GM12801 (cell line): ENCODE data around the gene PCED1B.

Experiments used
- CTCF ChIP-seq: IDR thresholded peaks from one replicate; pipeline ENCODE4 v1.5.1; 2011; ENCODE audit warnings: control low read depth; ENCODE audit not compliant: insufficient read length; ENCODE audit errors: extremely low read depth

Gene PCED1B

GRCh38 chr12:47189728-47190127, 110.3 kb downstream of the PCED1B start:
- TF ChIP-seq CTCF: no peak

- no peak for TF ChIP-seq CTCF
Observed at GRCh38 chr12:47190271-47190750, 110.9 kb downstream of the PCED1B start.

GRCh38 chr12:47190905-47191304, 111.5 kb downstream of the PCED1B start:
- TF ChIP-seq CTCF: no peak

GRCh38 chr12:47192051-47192450, 112.6 kb downstream of the PCED1B start:
- no peak for TF ChIP-seq CTCF

- no peak for TF ChIP-seq CTCF
Observed at GRCh38 chr12:47193066-47193465, 113.6 kb downstream of the PCED1B start.

GRCh38 chr12:47194501-47194900, 115.1 kb downstream of the PCED1B start:
- TF ChIP-seq CTCF: no peak

- no peak for TF ChIP-seq CTCF
Observed at GRCh38 chr12:47200446-47200845, 121.0 kb downstream of the PCED1B start.

- TF ChIP-seq CTCF: no peak
Observed at GRCh38 chr12:47202176-47202575, 122.8 kb downstream of the PCED1B start.
